ENCODE measurements around the gene GPR61. TPM values are rescaled to one million over a fixed set of nuclear protein-coding genes. Genes with fewer than 3 reads are reported as not detected.

GPR61 gene
- total RNA-seq, 1 experiment from 2014 or later, result 0.48 TPM

GRCh38 chr1:109491372-109491771 is 48.3 kb upstream of the GPR61 start:
- Histone ChIP-seq H3K27me3 (ENCODE audit: insufficient read depth, low read length) (no peaks in the 10 kb centered on the region), H3K14ac (ENCODE audit: insufficient read depth, low read length) (no peak overlapping the region), H3K23ac (ENCODE audit: insufficient read length, low read depth, low read length) (no peak overlapping the region), H3K18ac (ENCODE audit: insufficient read length, low read depth, low read length) (no peak overlapping the region), H2BK20ac (ENCODE audit: low read depth, low read length, poor library complexity, severe bottlenecking) (no peak overlapping the region), H4K8ac (replicated peaks; ENCODE audit: insufficient read length, low read depth, low read length) (no peak overlapping the region), H3K9ac (ENCODE audit: extremely low read depth, insufficient read length, low read length) (no peak overlapping the region), H2BK15ac (ENCODE audit: low read depth, low read length) (no peak overlapping the region), H3K4ac (ENCODE audit: low read depth, low read length) (no peak overlapping the region), H4K91ac (ENCODE audit: insufficient read length, low read depth, low read length) (no peak overlapping the region), H2AK5ac (ENCODE audit: insufficient read length, low read length) (no peak overlapping the region), H2AFZ (ENCODE audit: low read length) (no peak overlapping the region), H3K56ac (ENCODE audit: insufficient read length, low read depth, low read length) (no peak overlapping the region), H3T11ph (ENCODE audit: low read length) (no peak overlapping the region), H3K27ac (ENCODE audit: insufficient read length, low read depth, low read length) (no peak overlapping the region), H2BK5ac (ENCODE audit: insufficient read length, low read length) (no peak overlapping the region), H2BK120ac (ENCODE audit: low read depth, low read length, poor library complexity, severe bottlenecking) (no peak overlapping the region), H3K9me3 (ENCODE audit: control insufficient read depth, low read depth, low read length) (no peaks in the 10 kb centered on the region), H2BK12ac (ENCODE audit: insufficient read length, low read depth, low read length) (no peak overlapping the region), H3K23me2 (ENCODE audit: insufficient read length, low read depth, low read length, poor library complexity, severe bottlenecking) (no peaks in the 10 kb centered on the region), H4K5ac (ENCODE audit: insufficient read length, low read depth, low read length) (no peak overlapping the region), H3K79me1 (ENCODE audit: insufficient read depth, low read depth, low read length, poor library complexity, severe bottlenecking) (no peaks in the 10 kb centered on the region), H3K4me2 (ENCODE audit: insufficient read depth, insufficient read length, low read length) (no peak overlapping the region), H3K4me1 (ENCODE audit: insufficient read depth, low read length) (no peaks in the 10 kb centered on the region), H3K79me2 (ENCODE audit: insufficient read depth, low read length) (no peaks in the 10 kb centered on the region), H4K20me1 (ENCODE audit: control insufficient read depth, insufficient read depth, insufficient read length) (no peaks in the 10 kb centered on the region)
- no peaks in the 10 kb centered on the region for H3K9me3 Mint-ChIP-seq
- DNase-seq, result no peak
- peaks cover 3 to 48% (median 9%) of the 10 kb centered on the region in 3 experiments; a peak in 5 of 7 replicates for H3K36me3 Mint-ChIP-seq (ENCODE audit: insufficient read depth in 1 of 3, low read depth in 3 of 3)
- TF ChIP-seq, protein P1, sequence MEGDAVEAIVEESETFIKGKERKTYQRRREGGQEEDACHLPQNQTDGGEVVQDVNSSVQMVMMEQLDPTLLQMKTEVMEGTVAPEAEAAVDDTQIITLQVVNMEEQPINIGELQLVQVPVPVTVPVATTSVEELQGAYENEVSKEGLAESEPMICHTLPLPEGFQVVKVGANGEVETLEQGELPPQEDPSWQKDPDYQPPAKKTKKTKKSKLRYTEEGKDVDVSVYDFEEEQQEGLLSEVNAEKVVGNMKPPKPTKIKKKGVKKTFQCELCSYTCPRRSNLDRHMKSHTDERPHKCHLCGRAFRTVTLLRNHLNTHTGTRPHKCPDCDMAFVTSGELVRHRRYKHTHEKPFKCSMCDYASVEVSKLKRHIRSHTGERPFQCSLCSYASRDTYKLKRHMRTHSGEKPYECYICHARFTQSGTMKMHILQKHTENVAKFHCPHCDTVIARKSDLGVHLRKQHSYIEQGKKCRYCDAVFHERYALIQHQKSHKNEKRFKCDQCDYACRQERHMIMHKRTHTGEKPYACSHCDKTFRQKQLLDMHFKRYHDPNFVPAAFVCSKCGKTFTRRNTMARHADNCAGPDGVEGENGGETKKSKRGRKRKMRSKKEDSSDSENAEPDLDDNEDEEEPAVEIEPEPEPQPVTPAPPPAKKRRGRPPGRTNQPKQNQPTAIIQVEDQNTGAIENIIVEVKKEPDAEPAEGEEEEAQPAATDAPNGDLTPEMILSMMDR (conservative IDR thresholded peaks at IDR 0.05), result no peak
- no peak overlapping the region for H3K27ac Mint-ChIP-seq
- no peak overlapping the region for H3K4me3 Mint-ChIP-seq
- no CpG with 5 or more reads among the region's 8 CpGs for WGBS (ENCODE audit: extremely low coverage, insufficient read length, low lambda C conversion rate)
- no peaks in the 10 kb centered on the region for H3K27me3 Mint-ChIP-seq (ENCODE audit: low read depth)
- peaks cover 0 to 7% of the 10 kb centered on the region in 2 experiments; a peak in 3 of 4 replicates for H3K4me1 Mint-ChIP-seq
